Endometrial microvascular endothelial cells (primary cell): Measurements from ENCODE around the gene LRP1. TPM values are rescaled to one million over a fixed set of nuclear protein-coding genes. Genes with fewer than 3 reads are reported as not detected.

Source experiments
- in situ Hi-C: cut with HindIII; loops from 2 replicates; pipeline ENCODE4 v1.10.0; 2017; ENCODE audit warnings: low sequenced_read_pairs, low pct_unique_long_range_greater_than_20kb; ENCODE audit errors: inconsistent ontology term
- total RNA-seq: library from RNA; depleted of rRNA; stranded (reverse); fragments of >200 nt; gene quantifications from one replicate; pipeline ENCODE4 v1.2.3, GENCODE V29; 2015; ENCODE audit errors: inconsistent ontology term

Gene LRP1
- total RNA-seq, 1 donor from 2014 or later: 3.1 TPM

- in situ Hi-C loops: no loop called here
Observed at GRCh38 chr12:57148469-57149244, 20.4 kb downstream of the LRP1 start.

GRCh38 chr12:57149245-57149900 lies 21.1 kb downstream of the LRP1 start:
- in situ Hi-C loops: no loop called here

GRCh38 chr12:57150400-57151000 lies 22.2 kb downstream of the LRP1 start:
- in situ Hi-C loops: no loop called here

- in situ Hi-C loops: no loop called here
Observed at GRCh38 chr12:57151741-57152630, 23.7 kb downstream of the LRP1 start.

GRCh38 chr12:57152639-57153038 lies 24.4 kb downstream of the LRP1 start:
- in situ Hi-C loops: no loop called here

GRCh38 chr12:57153415-57153997 lies 25.2 kb downstream of the LRP1 start:
- in situ Hi-C loops: no loop called here

- in situ Hi-C loops: no loop called here
Observed at GRCh38 chr12:57154076-57154475, 25.8 kb downstream of the LRP1 start.

GRCh38 chr12:57154804-57155434 lies 26.6 kb downstream of the LRP1 start:
- in situ Hi-C loops: no loop called here

- in situ Hi-C loops: no loop called here
Observed at GRCh38 chr12:57156701-57157403, 28.6 kb downstream of the LRP1 start.

- in situ Hi-C loops: no loop called here
Observed at GRCh38 chr12:57157588-57158173, 29.4 kb downstream of the LRP1 start.

- in situ Hi-C loops: no loop called here
Observed at GRCh38 chr12:57158186-57158585, 29.9 kb downstream of the LRP1 start.

- in situ Hi-C loops: no loop called here
Observed at GRCh38 chr12:57158665-57159064, 30.4 kb downstream of the LRP1 start.

GRCh38 chr12:57159311-57159710 lies 31.0 kb downstream of the LRP1 start:
- in situ Hi-C loops: no loop called here

GRCh38 chr12:57160040-57160439 lies 31.8 kb downstream of the LRP1 start:
- in situ Hi-C loops: no loop called here

GRCh38 chr12:57160741-57161140 lies 32.5 kb downstream of the LRP1 start:
- in situ Hi-C loops: no loop called here

GRCh38 chr12:57161491-57161890 lies 33.2 kb downstream of the LRP1 start:
- in situ Hi-C loops: no loop called here

- in situ Hi-C loops: no loop called here
Observed at GRCh38 chr12:57162553-57163125, 34.4 kb downstream of the LRP1 start.
